Gastroesophageal sphincter (tissue), 4 donors: ENCODE measurements around the gene SERPINE2. TPM values are rescaled to one million over a fixed set of nuclear protein-coding genes. Genes with fewer than 3 reads are reported as not detected.

ENCODE experiments used
- ATAC-seq: fragments of 150-250 bp; one replicate; pipeline ENCODE4 v1.9.1; 2016; ENCODE audit warnings: mild to moderate bottlenecking, moderate library complexity
- H3K27ac ChIP-seq, 4 donors: fragments of 200-600 bp; sonication (generic) in 3 of 4; 1 replicate in 3 of 4; 2 replicates in 1 of 4; pipeline ENCODE4 v1.5.1; 2016 to 2019
- H3K27me3 ChIP-seq: fragments of 200-600 bp; sonication (generic); one replicate; pipeline ENCODE4 v1.5.1; 2019
- H3K36me3 ChIP-seq, 2 donors: fragments of 200-600 bp; sonication (generic); one replicate each; pipeline ENCODE4 v1.5.1; 2019; ENCODE audit warnings: control low read depth in 1 of 2
- H3K4me1 ChIP-seq, 3 donors: fragments of 200-600 bp; sonication (generic); 1 replicate in 2 of 3; 2 replicates in 1 of 3; pipeline ENCODE4 v1.5.1; 2016 to 2019; ENCODE audit warnings: control low read depth in 2 of 3
- H3K4me3 ChIP-seq, 2 donors: fragments of 200-600 bp; sonication (generic); one replicate each; pipeline ENCODE4 v1.5.1; 2019; ENCODE audit warnings: mild to moderate bottlenecking in 1 of 2, moderate library complexity in 1 of 2
- H3K9me3 ChIP-seq, 3 donors: fragments of 200-600 bp; sonication (generic); one replicate each; pipeline ENCODE4 v1.5.1; 2017 to 2019; ENCODE audit warnings: control low read depth in 2 of 3
- EP300 ChIP-seq: sonication (generic); formaldehyde crosslinking; IDR thresholded peaks from one replicate; pipeline ENCODE4 v1.6.1; 2017; ENCODE audit warnings: antibody characterized with exemption, mild to moderate bottlenecking
- POLR2A ChIP-seq, 2 donors: fragments of 450-650 bp; IDR thresholded peaks; one replicate each; pipeline ENCODE4 v1.6.1; 2017; ENCODE audit warnings: antibody characterized with exemption in 2 of 2, mild to moderate bottlenecking in 2 of 2, moderate library complexity in 1 of 2
- POLR2AphosphoS5 ChIP-seq: sonication (generic); formaldehyde crosslinking; IDR thresholded peaks from one replicate; pipeline ENCODE4 v1.6.1; 2017; ENCODE audit warnings: antibody characterized with exemption
- WGBS, 2 donors: methylation state at CpG; one replicate each; pipeline ENCODE4 v1.1.5; 2018; ENCODE audit warnings: low coverage in 1 of 2; 5-methylcytosine and 5-hydroxymethylcytosine counted together
- total RNA-seq, 4 donors: library from RNA; depleted of rRNA; stranded (reverse); fragments of >200 nt; gene quantifications; one replicate each; pipeline ENCODE4 v1.1.0, GENCODE V29; 2016
- TF ChIP-seq, protein P1 (sequence below), 4 experiments: fragments of 200-600 bp in 2 of 4; fragments of 450-650 bp in 2 of 4; sonication (generic) in 1 of 4; IDR thresholded peaks; one replicate each; pipeline ENCODE4 v1.5.1; 2017 to 2019; ENCODE audit warnings: antibody characterized with exemption in 4 of 4, mild to moderate bottlenecking in 2 of 4, moderate library complexity in 2 of 4

The SERPINE2 gene
- total RNA-seq, 4 donors from 2014 or later = 12.5 to 130 (median 48.6) TPM

DNA sequence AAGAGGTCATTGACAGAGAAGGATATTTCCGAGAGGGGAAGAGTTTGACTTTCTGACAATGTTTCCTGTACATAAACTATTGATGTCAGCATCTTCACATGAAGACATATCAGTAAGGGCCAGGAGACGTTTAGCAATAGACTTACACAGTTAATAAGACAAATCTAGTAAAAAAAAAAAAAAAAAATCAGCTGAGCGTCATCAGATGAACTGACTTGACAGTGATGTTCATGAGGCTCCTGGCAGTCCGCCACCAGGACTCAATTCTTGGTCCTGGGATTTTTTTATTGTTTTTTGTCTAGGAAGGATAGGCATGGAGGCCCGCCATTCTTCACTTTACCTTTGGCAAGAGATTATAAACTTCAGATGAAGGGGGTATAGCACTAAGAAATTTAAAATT lies 67.4 kb downstream of the SERPINE2 start:
- H3K9me3 ChIP-seq = no peaks in the 10 kb centered on the region
- no peak overlapping the region for H3K4me3 ChIP-seq
- H3K27me3 ChIP-seq = no peaks in the 10 kb centered on the region
- TF ChIP-seq EP300 = no peak
- TF ChIP-seq POLR2A (IDR thresholded peaks at IDR 0.05) = no peak
- TF ChIP-seq, protein P1, sequence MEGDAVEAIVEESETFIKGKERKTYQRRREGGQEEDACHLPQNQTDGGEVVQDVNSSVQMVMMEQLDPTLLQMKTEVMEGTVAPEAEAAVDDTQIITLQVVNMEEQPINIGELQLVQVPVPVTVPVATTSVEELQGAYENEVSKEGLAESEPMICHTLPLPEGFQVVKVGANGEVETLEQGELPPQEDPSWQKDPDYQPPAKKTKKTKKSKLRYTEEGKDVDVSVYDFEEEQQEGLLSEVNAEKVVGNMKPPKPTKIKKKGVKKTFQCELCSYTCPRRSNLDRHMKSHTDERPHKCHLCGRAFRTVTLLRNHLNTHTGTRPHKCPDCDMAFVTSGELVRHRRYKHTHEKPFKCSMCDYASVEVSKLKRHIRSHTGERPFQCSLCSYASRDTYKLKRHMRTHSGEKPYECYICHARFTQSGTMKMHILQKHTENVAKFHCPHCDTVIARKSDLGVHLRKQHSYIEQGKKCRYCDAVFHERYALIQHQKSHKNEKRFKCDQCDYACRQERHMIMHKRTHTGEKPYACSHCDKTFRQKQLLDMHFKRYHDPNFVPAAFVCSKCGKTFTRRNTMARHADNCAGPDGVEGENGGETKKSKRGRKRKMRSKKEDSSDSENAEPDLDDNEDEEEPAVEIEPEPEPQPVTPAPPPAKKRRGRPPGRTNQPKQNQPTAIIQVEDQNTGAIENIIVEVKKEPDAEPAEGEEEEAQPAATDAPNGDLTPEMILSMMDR (IDR thresholded peaks at IDR 0.05) = no peak
- no peak for TF ChIP-seq POLR2AphosphoS5
- no peak for ATAC-seq
- H3K4me1 ChIP-seq = peaks cover 0 to 5% (median 0%) of the 10 kb centered on the region in 3 donors
- H3K36me3 ChIP-seq = peaks cover 0 to 25% of the 10 kb centered on the region in 2 donors
- WGBS, 2 donors = 87 to 90% methylated on average over 4 to 5 of the region's 5 CpGs
- no peak overlapping the region for H3K27ac ChIP-seq

DNA sequence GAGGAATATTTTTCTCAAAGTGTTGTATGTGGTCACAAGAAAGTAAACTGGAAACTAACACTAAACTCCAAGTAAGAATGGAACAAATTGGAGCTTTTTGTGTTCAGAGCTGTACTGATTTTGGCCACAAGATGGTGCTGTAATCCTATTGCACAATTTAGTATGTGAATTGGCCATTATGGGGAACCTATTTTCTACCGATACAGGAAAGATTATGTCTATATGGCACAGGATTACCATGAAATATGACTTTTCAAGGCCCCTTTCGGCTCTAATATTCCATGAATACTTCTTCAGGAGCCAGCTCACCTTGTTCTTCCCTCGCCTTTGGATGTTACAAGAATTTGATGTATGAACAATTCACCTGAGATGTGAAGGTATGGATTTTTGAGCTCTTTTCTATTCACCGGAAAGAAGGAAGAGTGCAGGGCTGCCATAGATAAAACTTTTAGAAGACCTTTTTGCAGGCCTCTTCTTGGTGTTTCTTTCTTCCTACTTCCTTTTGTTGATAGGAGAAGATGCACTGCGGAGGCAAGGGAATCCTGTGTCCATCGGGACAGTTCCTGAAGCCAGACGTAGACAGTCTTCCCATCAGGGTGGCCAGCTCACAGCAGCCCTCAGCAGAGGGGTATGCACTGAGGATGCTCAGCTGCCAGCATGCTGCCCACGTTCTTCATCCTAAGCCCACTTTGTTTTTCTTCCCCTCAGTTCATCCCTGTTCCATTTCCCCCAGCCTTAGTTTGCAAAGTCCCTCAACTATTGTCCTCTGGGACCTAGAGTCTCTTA lies 68.5 kb downstream of the SERPINE2 start:
- Histone ChIP-seq H3K27ac (no peak overlapping the region), H3K27me3 (no peaks in the 10 kb centered on the region), H3K4me1 (peaks cover 0 to 5% (median 0%) of the 10 kb centered on the region in 3 donors), H3K36me3 (peaks cover 0 to 37% of the 10 kb centered on the region in 2 donors), H3K4me3 (no peak overlapping the region), H3K9me3 (no peaks in the 10 kb centered on the region)
- ATAC-seq = no peak
- no peak for TF ChIP-seq POLR2A (IDR thresholded peaks at IDR 0.05)
- TF ChIP-seq, protein P1 (IDR thresholded peaks at IDR 0.05) = peak; percentile 88 to 92 (median 89)
- 44 to 50% methylated on average over 4 to 5 of the region's 8 CpGs for WGBS, 2 donors

DNA sequence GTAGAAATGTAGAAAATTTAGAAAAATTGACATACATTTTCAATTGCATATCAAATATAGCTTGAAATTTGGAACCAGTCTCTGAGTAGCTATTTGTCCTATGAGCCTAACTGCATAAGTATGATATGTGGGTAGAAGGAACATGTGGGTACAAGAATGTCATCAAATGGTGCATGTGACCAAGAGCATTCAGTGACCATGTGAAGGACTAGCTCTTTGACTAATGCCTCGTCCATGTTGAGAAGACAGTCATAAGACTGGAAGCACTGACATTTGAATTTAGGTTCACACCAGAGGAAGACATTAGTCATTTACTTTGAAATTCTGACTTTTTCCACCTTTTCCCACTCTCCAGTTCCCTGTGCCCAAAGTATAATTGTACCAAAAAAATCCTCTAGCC lies 69.2 kb downstream of the SERPINE2 start:
- no peak for ATAC-seq
- TF ChIP-seq POLR2A (IDR thresholded peaks at IDR 0.05) = no peak
- no peak for TF ChIP-seq POLR2AphosphoS5
- TF ChIP-seq, protein P1 (IDR thresholded peaks at IDR 0.05) = no peak
- no peak for TF ChIP-seq EP300
- 80 to 89% methylated on average over 1 of the region's 1 CpG for WGBS, 2 donors
- Histone ChIP-seq H3K9me3 (no peaks in the 10 kb centered on the region), H3K27ac (no peak overlapping the region), H3K27me3 (no peaks in the 10 kb centered on the region), H3K4me1 (peaks cover 0 to 5% (median 0%) of the 10 kb centered on the region in 3 donors), H3K36me3 (peaks cover 0 to 42% of the 10 kb centered on the region in 2 donors), H3K4me3 (no peak overlapping the region)

DNA sequence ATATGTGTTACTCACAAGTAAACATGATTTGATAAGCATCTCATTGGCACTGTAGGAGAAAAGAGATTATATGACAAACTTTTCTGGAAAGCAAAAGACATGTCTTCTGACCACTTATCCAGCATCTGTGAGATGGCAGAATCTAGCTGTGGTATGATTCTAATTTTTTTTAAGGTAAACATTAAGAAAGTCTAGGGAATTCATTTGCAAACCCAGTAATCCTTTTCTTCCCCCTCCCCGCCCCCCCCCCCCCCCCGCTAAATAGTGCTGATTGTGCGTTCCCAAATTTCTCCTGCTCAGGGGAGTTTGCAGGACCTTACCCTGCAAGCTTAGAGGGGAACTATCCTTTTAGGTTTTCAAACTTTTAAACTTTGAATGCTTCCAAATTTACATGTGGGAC lies 69.8 kb downstream of the SERPINE2 start:
- TF ChIP-seq, protein P1 (IDR thresholded peaks at IDR 0.05) = no peak
- TF ChIP-seq EP300 = no peak
- TF ChIP-seq POLR2AphosphoS5 = no peak
- TF ChIP-seq POLR2A (IDR thresholded peaks at IDR 0.05) = no peak
- Histone ChIP-seq H3K9me3 (no peaks in the 10 kb centered on the region), H3K4me3 (no peak overlapping the region), H3K4me1 (peaks cover 0 to 7% (median 0%) of the 10 kb centered on the region in 3 donors), H3K27ac (no peak overlapping the region), H3K27me3 (no peaks in the 10 kb centered on the region), H3K36me3 (peaks cover 0 to 42% of the 10 kb centered on the region in 2 donors)
- ATAC-seq = no peak
- WGBS, 2 donors = 40 to 60% methylated on average over 1 of the region's 3 CpGs

DNA sequence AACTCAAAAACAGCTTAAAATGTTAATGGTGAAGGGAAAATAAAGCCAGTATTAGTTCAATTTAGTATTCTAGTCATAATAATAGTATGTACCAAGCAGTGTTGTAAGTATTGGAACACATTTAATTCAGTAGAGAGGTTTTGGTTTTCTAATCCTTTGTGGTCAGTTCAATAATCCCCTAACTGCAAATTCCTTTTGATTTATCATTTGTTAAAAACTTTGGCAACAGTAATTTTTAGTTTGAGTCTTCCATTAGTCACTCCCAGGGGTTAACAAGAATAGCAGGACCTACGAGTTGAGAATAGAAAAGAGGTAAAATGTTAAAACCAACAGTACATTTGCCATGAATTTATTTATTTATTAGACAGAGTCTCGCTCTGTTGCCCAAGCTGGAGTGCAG lies 71.1 kb downstream of the SERPINE2 start:
- no peak overlapping the region for H3K27ac ChIP-seq
- no peaks in the 10 kb centered on the region for H3K9me3 ChIP-seq
- H3K4me1 ChIP-seq = peaks cover 0 to 20% (median 3%) of the 10 kb centered on the region in 3 donors
- H3K27me3 ChIP-seq = no peaks in the 10 kb centered on the region
- ATAC-seq = no peak
- 71 to 74% methylated on average over 2 of the region's 2 CpGs for WGBS, 2 donors
- peaks cover 0 to 46% of the 10 kb centered on the region in 2 donors for H3K36me3 ChIP-seq
- H3K4me3 ChIP-seq = no peak overlapping the region
- TF ChIP-seq POLR2A (IDR thresholded peaks at IDR 0.05) = no peak
- TF ChIP-seq EP300 = no peak
- TF ChIP-seq, protein P1 (IDR thresholded peaks at IDR 0.05) = no peak
